ENCODE results near the gene LRRTM4. TPM values are rescaled to one million over a fixed set of nuclear protein-coding genes. Genes with fewer than 3 reads are reported as not detected.
"Not testable (repeated sequence)": the region's sequence is repeated elsewhere in the genome, so short reads cannot be mapped to it uniquely, and the experiment has no call there.

Gene LRRTM4
- total RNA-seq, 3 donors from 2014 or later (not counting 1 experiment from before 2014, with no cell fraction given) = not detected

- no peak overlapping the region for H3K27ac Mint-ChIP-seq
- Histone ChIP-seq H3K4me3 (ENCODE audit: low read length) (no peak overlapping the region), H3K27me3 (ENCODE audit: control insufficient read depth, insufficient read depth, low read length) (no peaks in the 10 kb centered on the region), H3K9me3 (ENCODE audit: control insufficient read depth, insufficient read depth, low read length) (peaks cover 6% of the 10 kb centered on the region), H3K4me1 (ENCODE audit: control insufficient read depth, insufficient read depth, low read length) (no peaks in the 10 kb centered on the region), H3K36me3 (ENCODE audit: control insufficient read depth, insufficient read depth, low read length) (no peaks in the 10 kb centered on the region), H3K27ac (ENCODE audit: low read length) (no peak overlapping the region)
- WGBS (ENCODE audit: insufficient coverage) = 74% methylated on average over 2 of the region's 2 CpGs
- TF ChIP-seq CTCF (IDR thresholded peaks at IDR 0.05) = no peak
- peaks cover 7% of the 10 kb centered on the region for H3K36me3 Mint-ChIP-seq
- no peak overlapping the region for H3K4me3 Mint-ChIP-seq
- H3K27me3 Mint-ChIP-seq (ENCODE audit: low read depth in 2 of 2) = no peaks in the 10 kb centered on the region
- no peak for ATAC-seq
- intact Hi-C loops (cut with micrococcal nuclease) = no loop called here
- DNase-seq = no peak
- H3K4me1 Mint-ChIP-seq = no peaks in the 10 kb centered on the region
- H3K9me3 Mint-ChIP-seq = peaks cover 9 to 11% of the 10 kb centered on the region in 2 donors
Observed at GRCh38 chr2:77054938-77055337, 467.2 kb downstream of the LRRTM4 start.

GRCh38 chr2:77046339-77046738 is 475.8 kb downstream of the LRRTM4 start:
- 50% methylated on average over 1 of the region's 1 CpG for WGBS (ENCODE audit: insufficient coverage)
- H3K27ac Mint-ChIP-seq = no peak overlapping the region
- Histone ChIP-seq H3K4me3 (ENCODE audit: low read length) (no peak overlapping the region), H3K4me1 (ENCODE audit: control insufficient read depth, insufficient read depth, low read length) (no peaks in the 10 kb centered on the region), H3K9me3 (ENCODE audit: control insufficient read depth, insufficient read depth, low read length) (peaks cover 2% of the 10 kb centered on the region), H3K36me3 (ENCODE audit: control insufficient read depth, insufficient read depth, low read length) (no peaks in the 10 kb centered on the region), H3K27me3 (ENCODE audit: control insufficient read depth, insufficient read depth, low read length) (no peaks in the 10 kb centered on the region), H3K27ac (ENCODE audit: low read length) (no peak overlapping the region)
- no peaks in the 10 kb centered on the region for H3K4me1 Mint-ChIP-seq
- no peak for ATAC-seq
- intact Hi-C loops (cut with micrococcal nuclease) = no loop called here
- H3K27me3 Mint-ChIP-seq (ENCODE audit: low read depth in 2 of 2) = no peaks in the 10 kb centered on the region
- no peak for TF ChIP-seq CTCF (IDR thresholded peaks at IDR 0.05)
- peaks cover 20 to 23% of the 10 kb centered on the region in 2 donors for H3K9me3 Mint-ChIP-seq
- no peak for DNase-seq
- no peaks in the 10 kb centered on the region for H3K36me3 Mint-ChIP-seq
- H3K4me3 Mint-ChIP-seq = no peak overlapping the region

- intact Hi-C loops (cut with micrococcal nuclease); H3K4me3 ChIP-seq (ENCODE audit: low read length); H3K36me3 Mint-ChIP-seq; H3K27me3 Mint-ChIP-seq (ENCODE audit: low read depth in 2 of 2); H3K27me3 ChIP-seq (ENCODE audit: control insufficient read depth, insufficient read depth, low read length); H3K4me1 Mint-ChIP-seq; DNase-seq; H3K9me3 ChIP-seq (ENCODE audit: control insufficient read depth, insufficient read depth, low read length); H3K36me3 ChIP-seq (ENCODE audit: control insufficient read depth, insufficient read depth, low read length); H3K4me3 Mint-ChIP-seq; H3K27ac Mint-ChIP-seq; H3K27ac ChIP-seq (ENCODE audit: low read length); ATAC-seq; H3K4me1 ChIP-seq (ENCODE audit: control insufficient read depth, insufficient read depth, low read length): not testable (repeated sequence)
- H3K9me3 Mint-ChIP-seq = peaks cover 20 to 28% of the 10 kb centered on the region in 2 donors
- 75% methylated on average over 1 of the region's 2 CpGs for WGBS (ENCODE audit: insufficient coverage)
Observed at GRCh38 chr2:77045456-77045855, 476.7 kb downstream of the LRRTM4 start.

- no peak overlapping the region for H3K4me3 ChIP-seq (ENCODE audit: low read length)
- no peak overlapping the region for H3K27ac ChIP-seq (ENCODE audit: low read length)
- ATAC-seq = no peak
- no peaks in the 10 kb centered on the region for H3K27me3 Mint-ChIP-seq (ENCODE audit: low read depth in 2 of 2)
- peaks cover 7 to 9% of the 10 kb centered on the region in 2 donors for H3K9me3 Mint-ChIP-seq
- no peaks in the 10 kb centered on the region for H3K4me1 Mint-ChIP-seq
- H3K27me3 ChIP-seq (ENCODE audit: control insufficient read depth, insufficient read depth, low read length) = no peaks in the 10 kb centered on the region
- H3K36me3 ChIP-seq (ENCODE audit: control insufficient read depth, insufficient read depth, low read length) = no peaks in the 10 kb centered on the region
- intact Hi-C loops (cut with micrococcal nuclease) = no loop called here
- no peaks in the 10 kb centered on the region for H3K36me3 Mint-ChIP-seq
- H3K9me3 ChIP-seq (ENCODE audit: control insufficient read depth, insufficient read depth, low read length) = no peaks in the 10 kb centered on the region
- no peak overlapping the region for H3K27ac Mint-ChIP-seq
- H3K4me3 Mint-ChIP-seq = no peak overlapping the region
- DNase-seq = no peak
- 31% methylated on average over 2 of the region's 4 CpGs for WGBS (ENCODE audit: insufficient coverage)
- TF ChIP-seq CTCF (IDR thresholded peaks at IDR 0.05) = no peak
- H3K4me1 ChIP-seq (ENCODE audit: control insufficient read depth, insufficient read depth, low read length) = no peaks in the 10 kb centered on the region
Observed at GRCh38 chr2:77034445-77034844, 487.7 kb downstream of the LRRTM4 start.

GRCh38 chr2:77029237-77029636 is 492.9 kb downstream of the LRRTM4 start:
- H3K36me3 Mint-ChIP-seq; DNase-seq; H3K27ac ChIP-seq (ENCODE audit: low read length); H3K27me3 ChIP-seq (ENCODE audit: control insufficient read depth, insufficient read depth, low read length); H3K4me1 Mint-ChIP-seq; intact Hi-C loops (cut with micrococcal nuclease); H3K4me1 ChIP-seq (ENCODE audit: control insufficient read depth, insufficient read depth, low read length); H3K4me3 Mint-ChIP-seq; H3K27ac Mint-ChIP-seq; H3K9me3 ChIP-seq (ENCODE audit: control insufficient read depth, insufficient read depth, low read length); ATAC-seq; H3K36me3 ChIP-seq (ENCODE audit: control insufficient read depth, insufficient read depth, low read length); H3K4me3 ChIP-seq (ENCODE audit: low read length); H3K27me3 Mint-ChIP-seq (ENCODE audit: low read depth in 2 of 2): not testable (repeated sequence)
- peaks cover 13 to 26% of the 10 kb centered on the region in 2 donors for H3K9me3 Mint-ChIP-seq
- WGBS (ENCODE audit: insufficient coverage) = 89% methylated on average over 5 of the region's 5 CpGs

Data from natural killer cell (primary cell).